Transverse colon (tissue), 4 donors: Measurements from ENCODE around the gene JHY. TPM values are rescaled to one million over a fixed set of nuclear protein-coding genes. Genes with fewer than 3 reads are reported as not detected.

Source experiments
- DNase-seq: peaks from one replicate; pipeline ENCODE4 v3.0.0-alpha.2; 2019
- H3K27ac ChIP-seq, 4 donors: fragments of 200-600 bp; sonication (generic); 2 replicates each; pipeline ENCODE4 v1.5.1; 2016 to 2018; ENCODE audit warnings: inconsistent platforms in 4 of 4
- H3K27me3 ChIP-seq: fragments of 200-600 bp; sonication (generic); 2 replicates; pipeline ENCODE4 v1.5.1; 2017; ENCODE audit warnings: inconsistent platforms
- H3K36me3 ChIP-seq, 4 donors: fragments of 200-600 bp; sonication (generic); 2 replicates each; pipeline ENCODE4 v1.5.1; 2017 to 2019; ENCODE audit warnings: inconsistent platforms in 4 of 4
- H3K4me1 ChIP-seq, 4 donors: fragments of 200-600 bp; sonication (generic); 2 replicates each; pipeline ENCODE4 v1.5.1; 2017 to 2020; ENCODE audit warnings: inconsistent platforms in 4 of 4
- H3K4me3 ChIP-seq, 4 donors: fragments of 200-600 bp; sonication (generic); 1 replicate in 1 of 4; 2 replicates in 3 of 4; pipeline versions ENCODE4 v1.5.1 to v1.6.1; 2017 to 2019; ENCODE audit warnings: inconsistent platforms in 4 of 4
- H3K9me3 ChIP-seq, 2 donors: fragments of 200-600 bp; sonication (generic); 2 replicates each; pipeline ENCODE4 v1.5.1; 2017 to 2019; ENCODE audit warnings: inconsistent platforms in 2 of 2
- CTCF ChIP-seq, 5 experiments: fragments of 200-600 bp in 3 of 5; fragments of 450-650 bp in 2 of 5; sonication (generic) in 3 of 5; IDR thresholded peaks; 1 replicate in 2 of 5; 2 replicates in 3 of 5; pipeline ENCODE4 v1.5.1; 2016 to 2017; ENCODE audit warnings: antibody characterized with exemption in 5 of 5, inconsistent platforms in 3 of 5, mild to moderate bottlenecking in 2 of 5, moderate library complexity in 1 of 5
- EP300 ChIP-seq: sonication (generic); formaldehyde crosslinking; IDR thresholded peaks from one replicate; pipeline ENCODE4 v1.6.1; 2017; ENCODE audit warnings: antibody characterized with exemption, low read depth
- POLR2A ChIP-seq: fragments of 450-650 bp; IDR thresholded peaks from one replicate; pipeline ENCODE4 v1.6.1; 2016; ENCODE audit warnings: antibody characterized with exemption, mild to moderate bottlenecking, moderate library complexity
- POLR2AphosphoS5 ChIP-seq, 3 donors: sonication (generic); formaldehyde crosslinking; IDR thresholded peaks; one replicate each; pipeline ENCODE4 v1.6.1; 2016; ENCODE audit warnings: antibody characterized with exemption in 3 of 3
- WGBS, 2 donors: methylation state at CpG; one replicate each; pipeline ENCODE4 v1.1.5; 2018; ENCODE audit warnings: low coverage in 1 of 2; 5-methylcytosine and 5-hydroxymethylcytosine counted together
- in situ Hi-C, 4 donors: fragments of 200-750 bp; cut with MboI; loops; one replicate each; pipeline versions ENCODE4 v1.15.0 to v1.15.1; 2017; ENCODE audit warnings: low sequenced_read_pairs in 3 of 4, low pct_ligation_motif_present in 1 of 4, low pct_unique_long_range_greater_than_20kb in 1 of 4
- intact Hi-C: fragments of 100-400 bp; cut with DNase I; formaldehyde crosslinking; loops from one replicate; pipeline ENCODE4 v1.15.1; 2023; ENCODE audit warnings: low total_unique reads
- total RNA-seq, 4 donors: library from RNA; depleted of rRNA; stranded (reverse); fragments of >200 nt; gene quantifications; one replicate each; pipeline ENCODE4 v1.1.0, GENCODE V29; 2016

Gene JHY
- total RNA-seq, 4 donors from 2014 or later: 2.0 to 5.2 (median 4.4) TPM; not detected in 1

- intact Hi-C loops (no loop called here), in situ Hi-C loops (no loop called here)
- Histone ChIP-seq H3K27ac (peak overlapping the region; percentile 71 to 86 (median 82)), H3K36me3 (no peaks in the 10 kb centered on the region), H3K9me3 (no peaks in the 10 kb centered on the region), H3K4me1 (peaks cover 0 to 13% (median 2%) of the 10 kb centered on the region in 4 donors), H3K27me3 (peaks cover 3% of the 10 kb centered on the region), H3K4me3 (peak overlapping the region; percentile 63 to 89 (median 72))
- DNase-seq: peak; percentile 50
- no peak for TF ChIP-seq POLR2AphosphoS5 (IDR thresholded peaks at IDR 0.05)
- no peak for TF ChIP-seq CTCF (IDR thresholded peaks at IDR 0.05)
- TF ChIP-seq POLR2A: no peak
- no peak for TF ChIP-seq EP300
- WGBS, 2 donors: 0 to 1% methylated on average over 8 to 39 of the region's 63 CpGs
These were observed 492 bp downstream of the JHY start for GRCh38 chr11:122882857-122883645.

GRCh38 chr11:122883646-122883979 lies 1.1 kb downstream of the JHY start:
- intact Hi-C loops: no loop called here
- Histone ChIP-seq H3K9me3 (no peaks in the 10 kb centered on the region), H3K27ac (peak overlapping the region; percentile 71 to 86 (median 82)), H3K4me1 (peaks cover 0 to 13% (median 2%) of the 10 kb centered on the region in 4 donors), H3K36me3 (no peaks in the 10 kb centered on the region), H3K27me3 (peaks cover 3% of the 10 kb centered on the region), H3K4me3 (peak overlapping the region in 2 of 4 donors; percentile 72 to 89)
- no peak for DNase-seq
- in situ Hi-C loops: no loop called here
- 55 to 64% methylated on average over 3 of the region's 3 CpGs for WGBS, 2 donors
- TF ChIP-seq POLR2A (no peak), POLR2AphosphoS5 (IDR thresholded peaks at IDR 0.05) (no peak), EP300 (no peak), CTCF (IDR thresholded peaks at IDR 0.05) (no peak)

- Histone ChIP-seq H3K4me3 (no peak overlapping the region), H3K36me3 (no peaks in the 10 kb centered on the region), H3K9me3 (no peaks in the 10 kb centered on the region), H3K4me1 (peaks cover 0 to 8% (median 0%) of the 10 kb centered on the region in 4 donors), H3K27me3 (no peaks in the 10 kb centered on the region), H3K27ac (no peak overlapping the region)
- intact Hi-C loops: no loop called here
- DNase-seq: no peak
- WGBS, 2 donors: 89 to 92% methylated on average over 1 to 2 of the region's 2 CpGs
- in situ Hi-C loops: no loop called here
- TF ChIP-seq POLR2A (no peak), CTCF (IDR thresholded peaks at IDR 0.05) (no peak), EP300 (no peak), POLR2AphosphoS5 (IDR thresholded peaks at IDR 0.05) (no peak)
These were observed 5.6 kb downstream of the JHY start for GRCh38 chr11:122888162-122888561.

GRCh38 chr11:122893131-122893530 lies 10.6 kb downstream of the JHY start:
- no peak overlapping the region for H3K4me3 ChIP-seq
- in situ Hi-C loops: no loop called here
- no peaks in the 10 kb centered on the region for H3K27me3 ChIP-seq
- H3K4me1 ChIP-seq: no peaks in the 10 kb centered on the region
- TF ChIP-seq POLR2A (no peak), CTCF (IDR thresholded peaks at IDR 0.05) (no peak), EP300 (no peak), POLR2AphosphoS5 (IDR thresholded peaks at IDR 0.05) (no peak)
- intact Hi-C loops: no loop called here
- no peak overlapping the region for H3K27ac ChIP-seq
- 72 to 80% methylated on average over 3 to 5 of the region's 5 CpGs for WGBS, 2 donors
- no peaks in the 10 kb centered on the region for H3K9me3 ChIP-seq
- DNase-seq: no peak
- H3K36me3 ChIP-seq: no peaks in the 10 kb centered on the region
